Naive B cell (primary cell): Measurements from ENCODE around the gene HSPA1A. TPM values are rescaled to one million over a fixed set of nuclear protein-coding genes. Genes with fewer than 3 reads are reported as not detected.

ENCODE experiments used
- ATAC-seq, 2 donors: fragments of 150-1000 bp; cut with Tn5 transposase; 2 replicates each; pipeline ENCODE4 v1.10.0; 2021; ENCODE audit warnings: low read depth in 2 of 2, mild to moderate bottlenecking in 2 of 2, moderate library complexity in 2 of 2
- DNase-seq: peaks from one replicate; pipeline ENCODE4 v3.0.0; 2022
- H3K27ac Mint-ChIP-seq, 6 donors: one replicate each; pipeline ENCODE4 v1.8.0; 2020 to 2022; ENCODE audit warnings: mild to moderate bottlenecking in 6 of 6, mixed read lengths in 6 of 6, moderate library complexity in 5 of 6, inconsistent platforms in 2 of 6
- H3K27me3 Mint-ChIP-seq, 3 donors: one replicate each; pipeline ENCODE4 v1.8.0; 2021 to 2022; ENCODE audit warnings: mixed read lengths in 3 of 3, mild to moderate bottlenecking in 1 of 3
- H3K36me3 Mint-ChIP-seq, 2 donors: one replicate each; pipeline ENCODE4 v1.8.0; 2020 to 2022; ENCODE audit warnings: mixed read lengths in 2 of 2, inconsistent platforms in 1 of 2, mild to moderate bottlenecking in 1 of 2
- H3K4me1 Mint-ChIP-seq, 3 donors: one replicate each; pipeline ENCODE4 v1.8.0; 2020 to 2022; ENCODE audit warnings: mixed read lengths in 3 of 3, inconsistent platforms in 1 of 3, mild to moderate bottlenecking in 1 of 3, moderate library complexity in 1 of 3
- H3K4me3 Mint-ChIP-seq, 8 donors: one replicate each; pipeline ENCODE4 v1.8.0; 2020 to 2022; ENCODE audit warnings: mild to moderate bottlenecking in 8 of 8, mixed read lengths in 8 of 8, moderate library complexity in 8 of 8, inconsistent platforms in 2 of 8
- H3K9me3 Mint-ChIP-seq, 7 donors: one replicate each; pipeline ENCODE4 v1.8.0; 2020 to 2022; ENCODE audit warnings: mixed read lengths in 7 of 7, mild to moderate bottlenecking in 5 of 7, inconsistent platforms in 2 of 7, moderate library complexity in 1 of 7
- polyA plus RNA-seq, 6 donors: library from polyadenylated mRNA; unstranded; fragments of 300-500 nt; fragmentation: Illumina TruSeq; gene quantifications; one replicate each; pipeline ENCODE4 v1.2.3, GENCODE V29; 2021; ENCODE audit warnings: low read depth in 6 of 6

Gene HSPA1A
- polyA plus RNA-seq, 6 donors from 2014 or later: 0.23 to 12.1 (median 7.9) TPM

DNA sequence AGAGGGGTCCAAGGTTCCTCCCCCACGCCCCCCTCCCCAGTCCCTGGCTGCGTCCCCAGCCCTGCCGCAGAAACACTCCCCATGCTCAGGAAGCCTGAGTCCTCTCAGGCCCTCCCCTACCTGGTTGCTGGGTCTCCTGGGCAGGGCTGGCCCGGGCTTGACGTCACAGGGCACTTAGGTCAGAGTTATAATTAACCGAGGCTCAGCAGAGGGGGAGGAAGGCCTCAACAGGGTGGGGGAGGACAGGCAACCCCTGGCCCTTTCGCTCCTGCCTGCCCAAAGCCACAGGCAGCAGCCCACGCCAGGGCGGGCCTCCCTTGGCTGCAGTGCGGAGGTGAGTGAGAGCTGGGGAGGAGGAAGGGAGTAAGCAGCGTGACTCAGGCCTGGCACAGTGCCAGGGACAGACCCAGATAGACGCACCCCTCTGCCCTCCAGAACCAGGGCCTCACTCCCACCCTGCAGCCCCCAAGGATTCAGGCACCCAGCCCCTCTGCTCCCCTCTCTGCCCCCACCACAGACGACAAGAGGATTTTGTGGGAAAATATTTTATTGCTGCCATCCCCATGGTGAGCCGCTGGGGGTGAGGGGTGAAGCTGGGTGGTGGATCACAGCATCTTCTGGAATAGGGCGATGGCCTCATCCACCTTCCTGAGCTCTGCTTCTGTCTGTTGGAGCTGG, 38.2 kb upstream of the HSPA1A start, which contains the start of gene VWA7:
Gene VWA7, minus strand, starts transcription at position 340 of the 678 bp plus-strand sequence. CDS start 549 bp downstream, outside the sequence.
- Mint-ChIP-seq H3K27me3 (no peaks in the 10 kb centered on the region), H3K9me3 (no peaks in the 10 kb centered on the region), H3K4me3 (peak within 1 kb of the TSS in 4 of 8 donors; percentile 34 to 60 (median 50)), H3K27ac (peak within 1 kb of the TSS; percentile 74 to 97 (median 80)), H3K4me1 (peaks cover 19 to 25% (median 21%) of the 10 kb centered on the region in 3 donors), H3K36me3 (no peaks in the 10 kb centered on the region)
- ATAC-seq (peak; percentile 92 to 94), DNase-seq (peak; percentile 69)

DNA sequence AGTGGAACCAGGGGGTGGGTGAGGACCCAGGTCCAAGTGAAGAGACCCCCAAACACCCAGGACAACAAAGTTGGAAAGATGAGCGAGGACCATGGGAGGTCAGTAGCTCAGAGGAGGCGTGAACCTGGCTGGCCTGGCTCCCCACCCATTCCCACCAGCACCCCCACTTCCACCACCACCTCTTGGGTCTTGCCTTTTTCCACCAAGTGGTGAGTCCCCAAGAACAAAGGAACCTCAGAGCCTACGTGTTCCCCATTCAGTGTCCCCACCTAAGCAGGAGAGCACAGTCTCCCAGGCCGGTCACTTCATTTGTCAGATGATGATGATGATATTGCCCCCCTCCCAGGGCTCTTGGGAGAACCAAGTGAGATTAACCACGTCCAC, 37.7 kb upstream of the HSPA1A start:
- Mint-ChIP-seq H3K4me1 (peaks cover 19 to 24% (median 22%) of the 10 kb centered on the region in 3 donors), H3K4me3 (peak overlapping the region in 1 of 8 donors; percentile 34), H3K27me3 (no peaks in the 10 kb centered on the region), H3K36me3 (no peaks in the 10 kb centered on the region), H3K27ac (peak overlapping the region in 4 of 6 donors; percentile 74 to 88 (median 78)), H3K9me3 (no peaks in the 10 kb centered on the region)
- DNase-seq (no peak), ATAC-seq (no peak)

DNA sequence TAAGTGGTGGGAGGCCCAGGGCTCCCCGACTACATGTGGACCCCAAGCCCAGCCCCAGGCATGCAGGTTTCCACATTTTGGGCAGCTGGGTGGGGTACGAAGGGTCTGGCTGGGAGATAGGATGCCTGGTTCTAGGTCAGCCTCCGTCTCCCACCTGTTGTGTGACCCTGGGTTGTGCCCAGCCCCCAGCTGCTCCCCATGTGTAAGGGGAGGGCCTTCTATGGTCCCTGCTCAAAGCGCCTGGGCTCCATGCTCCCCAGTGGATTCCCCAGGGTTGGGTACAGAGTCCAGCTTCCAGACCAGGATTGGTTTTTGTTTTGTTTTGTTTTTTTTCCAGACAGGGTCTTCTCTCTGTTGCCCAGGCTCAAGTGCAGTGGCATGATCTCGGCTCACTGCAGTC, 37.1 kb upstream of the HSPA1A start:
- Mint-ChIP-seq H3K4me1 (peaks cover 19 to 25% (median 21%) of the 10 kb centered on the region in 3 donors), H3K27ac (peak overlapping the region in 2 of 6 donors; percentile 69 to 88), H3K9me3 (no peaks in the 10 kb centered on the region), H3K4me3 (peak overlapping the region in 1 of 8 donors; percentile 25), H3K27me3 (no peaks in the 10 kb centered on the region), H3K36me3 (no peaks in the 10 kb centered on the region)
- DNase-seq (no peak), ATAC-seq (no peak)

DNA sequence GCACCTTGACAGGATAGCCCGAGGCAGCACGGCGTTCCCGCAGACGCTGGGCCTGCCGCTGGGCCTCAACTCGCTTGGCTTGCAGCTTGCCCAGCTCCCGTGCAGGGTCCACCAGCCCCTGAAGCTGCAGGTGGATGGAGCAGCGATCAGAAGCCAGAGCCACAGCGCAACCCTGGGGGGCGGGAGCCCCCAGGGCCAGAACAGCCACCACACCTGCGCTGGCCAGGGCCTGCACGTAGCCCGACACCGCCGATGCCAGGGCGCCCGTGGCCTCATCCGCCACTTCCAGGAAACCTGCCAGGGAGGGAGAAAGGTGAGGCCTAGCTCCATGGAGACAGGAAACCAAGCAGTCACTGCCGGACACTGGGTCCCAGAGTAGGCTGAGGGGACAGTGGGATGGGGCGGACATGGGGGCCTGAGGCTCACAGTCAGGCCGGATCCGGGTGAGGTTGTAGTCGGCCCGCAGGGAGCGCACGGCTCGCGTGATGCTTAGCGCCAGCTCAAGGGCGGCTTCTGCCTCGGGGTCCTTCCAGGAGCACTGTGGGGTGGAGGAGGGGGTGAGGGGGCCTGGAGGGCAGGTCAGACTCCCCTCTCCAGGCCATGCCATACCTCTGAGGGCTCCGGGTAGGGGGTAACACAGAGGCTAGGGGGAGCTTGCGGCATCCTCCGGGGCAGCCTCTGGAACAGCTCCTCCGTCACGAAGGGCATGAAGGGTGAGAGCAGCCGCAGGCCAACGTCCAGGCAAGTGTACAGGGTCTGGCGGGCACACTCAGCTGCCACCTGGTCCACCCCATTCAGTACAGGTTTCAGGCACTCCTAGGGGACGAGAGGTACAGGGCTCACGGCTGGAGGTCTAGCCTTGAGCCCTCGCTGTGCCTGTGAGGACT, 36.1 kb upstream of the HSPA1A start:
- no peak overlapping the region for H3K4me3 Mint-ChIP-seq
- H3K9me3 Mint-ChIP-seq: no peaks in the 10 kb centered on the region
- no peaks in the 10 kb centered on the region for H3K27me3 Mint-ChIP-seq
- H3K27ac Mint-ChIP-seq: no peak overlapping the region
- H3K36me3 Mint-ChIP-seq: peaks cover 0 to 4% of the 10 kb centered on the region in 2 donors
- ATAC-seq (no peak), DNase-seq (no peak)
- peaks cover 22 to 25% (median 25%) of the 10 kb centered on the region in 3 donors for H3K4me1 Mint-ChIP-seq

DNA sequence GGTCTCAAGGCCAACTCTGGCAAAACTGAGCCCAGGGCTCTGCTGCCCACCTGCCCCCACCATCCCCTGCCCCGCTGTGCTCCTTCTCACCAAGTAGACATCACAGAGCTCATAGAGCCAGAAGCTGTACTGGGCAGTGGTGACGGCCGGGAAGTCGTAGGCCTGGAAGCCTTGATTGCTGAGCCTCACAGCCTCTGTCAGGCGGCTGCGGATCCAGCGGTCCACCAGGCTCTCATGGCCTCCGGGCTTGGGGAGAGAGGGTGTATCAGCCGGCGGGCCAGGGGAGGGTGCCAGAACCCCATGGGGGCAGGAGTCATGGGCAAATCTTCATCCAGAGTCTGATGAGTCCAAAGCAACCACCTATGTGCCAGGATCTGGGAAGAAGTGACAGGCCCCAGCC, 35.4 kb upstream of the HSPA1A start:
- no peaks in the 10 kb centered on the region for H3K9me3 Mint-ChIP-seq
- ATAC-seq (no peak), DNase-seq (no peak)
- no peak overlapping the region for H3K4me3 Mint-ChIP-seq
- H3K27ac Mint-ChIP-seq: peak overlapping the region in 1 of 6 donors; percentile 58
- peaks cover 25 to 29% (median 29%) of the 10 kb centered on the region in 3 donors for H3K4me1 Mint-ChIP-seq
- peaks cover 0 to 11% of the 10 kb centered on the region in 2 donors for H3K36me3 Mint-ChIP-seq
- H3K27me3 Mint-ChIP-seq: no peaks in the 10 kb centered on the region

DNA sequence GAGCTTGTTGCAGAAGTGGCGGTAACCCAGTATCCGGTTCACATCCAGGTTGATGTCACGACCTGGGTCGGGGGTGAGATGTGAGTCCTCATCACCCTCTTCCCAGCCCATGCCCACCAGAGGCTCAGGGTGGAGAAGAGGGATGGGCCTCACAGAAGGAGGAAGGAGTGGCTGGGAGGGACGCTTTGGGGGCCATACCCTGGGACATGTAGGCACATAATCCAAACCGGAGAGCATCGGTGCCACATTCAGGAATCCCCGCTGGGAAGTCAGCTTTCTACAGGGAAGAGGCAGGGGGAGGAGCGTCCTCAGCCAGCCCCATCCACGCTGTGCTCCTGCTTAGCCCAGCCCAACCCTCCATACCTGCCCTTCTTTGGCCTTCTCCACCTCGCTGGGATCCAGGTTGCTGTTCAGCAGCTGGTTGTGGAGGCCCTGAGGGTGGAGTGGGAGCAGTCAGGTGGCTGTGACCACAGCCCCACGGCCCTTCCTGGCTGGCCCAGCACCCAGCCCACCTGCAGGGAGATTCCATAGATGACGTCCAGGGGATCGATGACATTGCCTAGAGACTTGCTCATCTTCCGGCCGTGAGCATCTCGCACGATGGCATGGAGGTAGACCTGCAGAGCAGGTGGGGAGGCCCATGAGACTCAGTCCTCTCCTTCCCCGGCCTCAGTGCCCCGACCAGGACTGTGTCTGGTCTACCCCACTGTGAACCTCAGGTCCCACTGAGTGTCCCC, 34.7 kb upstream of the HSPA1A start:
- peaks cover 0 to 12% of the 10 kb centered on the region in 2 donors for H3K36me3 Mint-ChIP-seq
- no peaks in the 10 kb centered on the region for H3K9me3 Mint-ChIP-seq
- peak overlapping the region in 1 of 6 donors; percentile 65 for H3K27ac Mint-ChIP-seq
- H3K27me3 Mint-ChIP-seq: no peaks in the 10 kb centered on the region
- H3K4me3 Mint-ChIP-seq: no peak overlapping the region
- no peak for DNase-seq
- H3K4me1 Mint-ChIP-seq: peaks cover 22 to 29% (median 26%) of the 10 kb centered on the region in 3 donors
- ATAC-seq: no peak

DNA sequence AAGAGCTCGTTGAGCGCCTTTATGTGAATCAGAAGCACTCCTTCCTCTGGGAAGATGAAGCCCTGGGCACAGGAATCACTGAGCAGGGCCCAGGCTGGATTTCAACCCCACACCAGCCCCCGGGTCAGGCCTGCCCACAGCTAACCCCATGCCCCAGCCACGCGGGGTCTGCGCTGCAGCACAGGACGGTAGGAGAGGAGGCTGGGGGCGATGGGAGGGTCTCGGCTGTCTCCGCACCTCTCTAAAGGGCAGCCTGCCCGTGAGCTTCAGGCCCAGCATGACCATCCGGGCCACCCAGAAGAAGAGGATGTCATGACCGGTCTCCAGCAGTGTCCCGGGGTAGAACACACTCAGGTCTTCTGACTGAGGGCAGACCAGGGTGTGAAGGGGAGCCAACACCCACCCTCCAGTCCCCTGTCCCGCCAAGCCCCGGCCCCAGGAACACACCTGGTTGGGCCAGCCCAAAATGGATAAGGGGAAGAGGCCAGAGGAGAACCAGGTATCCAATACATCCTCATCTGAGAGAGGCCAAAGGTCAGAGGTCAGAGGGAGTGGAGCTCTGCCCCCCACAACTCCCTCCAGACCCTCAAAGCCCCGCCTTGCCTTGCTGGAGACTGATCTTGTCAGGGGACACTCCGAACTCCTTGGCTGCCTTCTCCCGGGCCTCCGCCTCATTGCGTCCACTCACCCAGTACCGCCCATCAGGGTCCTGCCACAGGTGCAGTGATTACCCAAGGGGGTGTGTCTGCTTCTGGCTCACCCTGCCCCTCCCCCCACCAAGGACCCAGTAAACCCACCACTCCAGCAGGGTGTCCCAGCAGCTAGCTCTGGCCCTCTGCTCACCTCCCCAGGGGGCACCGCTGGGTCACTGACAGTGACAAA, 33.9 kb upstream of the HSPA1A start:
- peak overlapping the region in 1 of 6 donors; percentile 18 for H3K27ac Mint-ChIP-seq
- H3K9me3 Mint-ChIP-seq: no peaks in the 10 kb centered on the region
- ATAC-seq (no peak), DNase-seq (no peak)
- peaks cover 18 to 26% (median 24%) of the 10 kb centered on the region in 3 donors for H3K4me1 Mint-ChIP-seq
- peaks cover 0 to 12% of the 10 kb centered on the region in 2 donors for H3K36me3 Mint-ChIP-seq
- no peak overlapping the region for H3K4me3 Mint-ChIP-seq
- no peaks in the 10 kb centered on the region for H3K27me3 Mint-ChIP-seq

DNA sequence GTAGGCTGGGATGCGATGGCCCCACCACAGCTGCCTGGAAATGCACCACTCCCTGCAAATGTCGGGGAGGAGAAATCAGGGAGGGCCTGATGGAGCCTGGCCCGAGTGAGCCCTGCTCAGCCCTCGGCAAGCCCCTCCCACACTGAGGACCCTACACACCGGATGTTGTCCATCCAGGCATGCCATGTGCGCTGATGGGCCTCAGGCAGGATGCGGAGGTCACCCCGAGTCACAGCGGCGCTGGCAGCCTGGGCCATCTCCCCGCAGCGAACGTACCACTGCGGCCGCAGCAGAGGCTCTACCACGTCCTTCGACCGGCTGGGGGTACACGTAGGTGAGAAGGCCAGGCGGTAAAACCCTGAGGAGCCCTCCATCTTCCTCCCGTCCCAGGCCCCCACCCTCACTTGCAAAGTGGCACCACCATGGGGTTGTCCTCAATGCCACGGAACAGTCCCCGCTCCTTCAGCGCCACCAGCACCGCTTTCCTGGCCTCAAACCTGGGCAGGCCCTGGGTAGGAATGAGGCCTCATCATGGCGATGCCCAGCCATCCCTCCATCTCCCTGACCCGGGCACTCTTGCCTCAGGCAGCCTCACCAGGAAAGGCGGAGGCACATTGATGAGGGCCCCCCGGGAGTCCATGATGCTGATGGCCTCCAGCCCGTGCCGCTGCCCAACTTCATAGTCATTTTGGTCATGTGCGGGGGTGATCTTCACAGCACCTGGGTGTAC, 33.1 kb upstream of the HSPA1A start:
- peaks cover 11 to 19% (median 16%) of the 10 kb centered on the region in 3 donors for H3K4me1 Mint-ChIP-seq
- H3K4me3 Mint-ChIP-seq: no peak overlapping the region
- DNase-seq (no peak), ATAC-seq (no peak)
- no peak overlapping the region for H3K27ac Mint-ChIP-seq
- no peaks in the 10 kb centered on the region for H3K27me3 Mint-ChIP-seq
- no peaks in the 10 kb centered on the region for H3K9me3 Mint-ChIP-seq
- peaks cover 0 to 12% of the 10 kb centered on the region in 2 donors for H3K36me3 Mint-ChIP-seq

DNA sequence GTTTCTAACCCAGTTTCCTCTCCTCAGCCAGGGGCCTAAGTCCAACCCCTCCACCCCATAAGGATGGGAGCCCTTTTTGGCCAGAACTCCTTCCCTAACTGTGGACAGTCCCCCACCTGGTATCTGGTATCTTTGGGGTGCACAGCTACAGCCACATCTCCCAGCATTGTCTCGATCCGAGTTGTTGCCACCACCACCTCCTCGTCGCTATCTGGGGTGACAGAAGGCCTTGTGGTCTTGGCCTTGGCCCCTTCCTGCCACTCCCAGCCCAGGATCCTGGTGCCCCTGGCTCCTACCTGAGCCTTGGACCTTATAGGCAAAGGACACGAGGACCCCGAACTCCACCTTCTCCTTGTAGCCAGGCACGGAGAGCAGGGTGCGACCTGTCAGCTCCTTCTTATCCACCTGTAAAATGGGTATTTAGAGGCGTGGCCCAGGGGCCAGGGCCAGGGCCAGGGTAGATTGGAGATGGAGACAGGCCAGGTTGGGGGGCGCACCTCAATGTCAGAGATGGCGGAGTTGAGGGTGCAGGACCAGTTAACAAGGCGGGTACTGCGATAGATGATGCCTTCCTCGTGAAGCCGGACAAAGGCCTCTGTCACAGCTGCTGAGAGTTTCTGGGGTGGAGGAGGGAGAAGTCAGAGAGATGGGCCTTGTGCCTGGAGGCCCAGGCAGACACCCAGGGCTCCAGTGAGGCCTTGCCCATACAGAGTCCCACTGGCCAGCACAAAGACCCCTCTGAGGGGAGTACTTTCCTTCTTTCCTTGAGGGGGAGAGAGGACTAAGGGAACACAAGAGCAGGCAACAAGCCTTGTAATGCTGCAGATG, 31.0 kb upstream of the HSPA1A start:
- ATAC-seq (no peak), DNase-seq (no peak)
- H3K36me3 Mint-ChIP-seq: peaks cover 0 to 12% of the 10 kb centered on the region in 2 donors
- peaks cover 6 to 29% (median 13%) of the 10 kb centered on the region in 3 donors for H3K4me1 Mint-ChIP-seq
- H3K9me3 Mint-ChIP-seq: no peaks in the 10 kb centered on the region
- no peaks in the 10 kb centered on the region for H3K27me3 Mint-ChIP-seq
- H3K27ac Mint-ChIP-seq: peak overlapping the region in 2 of 6 donors; percentile 56 to 76
- no peak overlapping the region for H3K4me3 Mint-ChIP-seq

DNA sequence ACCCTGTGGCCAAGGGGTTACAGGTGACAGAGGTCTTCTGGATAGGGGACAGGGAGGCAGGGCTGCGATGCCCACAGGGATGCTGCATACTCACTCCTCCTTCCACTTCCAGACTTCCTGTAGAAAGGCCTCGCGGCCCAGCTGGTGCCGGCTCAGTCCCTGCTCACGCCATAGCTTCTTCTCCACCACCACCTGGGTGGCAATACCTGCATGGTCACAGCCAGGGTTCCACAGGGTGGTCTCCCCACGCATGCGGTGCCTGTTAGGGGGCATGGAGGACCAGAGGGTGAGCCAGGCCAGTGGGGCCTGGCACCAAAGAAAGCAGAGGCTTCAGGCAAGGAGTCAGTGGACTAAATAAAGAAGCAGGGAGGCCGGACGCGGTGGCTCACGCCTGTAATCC, 29.9 kb upstream of the HSPA1A start:
- peaks cover under 1 to 14% of the 10 kb centered on the region in 2 donors for H3K36me3 Mint-ChIP-seq
- no peak for ATAC-seq

DNA sequence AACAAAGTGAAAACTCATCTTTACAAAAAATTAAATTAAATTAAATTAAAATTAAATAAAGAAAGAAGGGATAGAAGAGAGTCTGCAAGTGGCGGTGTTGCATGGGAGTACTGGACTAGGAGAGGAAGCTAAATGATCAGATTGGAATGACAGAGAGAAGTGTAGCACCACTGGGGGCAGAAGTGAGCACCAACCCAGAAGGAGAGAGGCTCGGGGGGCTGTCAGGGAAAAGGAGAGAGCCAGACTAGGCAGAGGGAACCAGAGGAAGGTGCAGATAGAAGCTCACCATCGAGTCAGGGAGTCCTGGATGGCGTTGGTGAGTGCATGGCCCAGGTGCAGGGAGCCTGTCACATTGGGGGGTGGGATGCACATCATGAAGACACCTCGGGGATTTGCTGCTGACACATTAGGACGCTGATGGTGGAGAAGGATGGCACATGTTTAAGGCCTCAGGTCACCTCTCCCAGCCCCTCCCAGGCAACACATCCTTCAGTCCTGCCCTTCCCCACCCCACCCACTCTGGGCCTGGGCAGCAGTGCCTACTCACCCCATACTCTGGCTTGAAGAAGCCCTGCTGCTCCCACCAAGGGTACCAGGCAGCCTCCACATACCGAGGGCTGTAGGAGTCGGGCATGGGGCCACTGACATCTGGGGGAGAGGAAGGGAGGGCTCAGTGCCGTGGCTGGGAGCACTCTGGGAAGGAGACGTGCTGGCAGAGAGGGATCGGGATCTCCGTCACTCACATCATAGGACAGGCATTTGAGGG, 23.8 kb upstream of the HSPA1A start:
- no peaks in the 10 kb centered on the region for H3K27me3 Mint-ChIP-seq
- peaks cover 33 to 65% (median 61%) of the 10 kb centered on the region in 3 donors for H3K4me1 Mint-ChIP-seq
- peak overlapping the region in 6 of 8 donors; percentile 17 to 84 (median 76) for H3K4me3 Mint-ChIP-seq
- H3K36me3 Mint-ChIP-seq: peaks cover 9 to 15% of the 10 kb centered on the region in 2 donors
- H3K9me3 Mint-ChIP-seq: no peaks in the 10 kb centered on the region
- ATAC-seq: no peak
- peak overlapping the region in 5 of 6 donors; percentile 1 to 65 (median 54) for H3K27ac Mint-ChIP-seq
- DNase-seq: peak; percentile 24

More for the DNA sequence above, 29.9 kb upstream of the HSPA1A start:
- Mint-ChIP-seq H3K4me1 (peaks cover 12 to 36% (median 25%) of the 10 kb centered on the region in 3 donors), H3K27ac (no peak overlapping the region), H3K4me3 (no peak overlapping the region), H3K27me3 (no peaks in the 10 kb centered on the region), H3K9me3 (no peaks in the 10 kb centered on the region)
- DNase-seq: no peak
